ENCODE data around the gene C1S. TPM values are rescaled to one million over a fixed set of nuclear protein-coding genes. Genes with fewer than 3 reads are reported as not detected.

C1S gene
- total RNA-seq, 4 donors from 2014 or later: 55.9 to 187 (median 108) TPM

DNA sequence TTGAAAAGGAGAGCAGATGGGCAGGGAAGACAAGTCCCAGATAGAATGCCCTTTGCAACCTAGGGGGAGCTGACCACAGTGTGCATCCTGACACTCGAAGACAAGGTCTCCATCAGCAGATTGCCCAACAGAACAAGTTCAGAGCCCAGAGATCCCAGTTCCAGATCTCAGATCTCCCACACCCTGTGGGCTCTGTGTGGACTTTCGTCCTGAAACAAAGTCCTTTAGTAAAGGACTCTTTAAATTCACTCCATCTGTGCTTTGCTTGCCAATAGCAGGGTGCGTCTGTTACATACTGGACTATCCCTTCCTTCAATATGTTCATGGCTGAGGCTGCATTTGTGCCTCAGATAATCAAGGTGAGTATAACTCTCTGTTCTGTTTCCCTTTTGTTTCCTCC, 57.2 kb downstream of the C1S start:
- peak in 1 of 3 donors; percentile 44 for DNase-seq
- H3K27me3 ChIP-seq: no peaks in the 10 kb centered on the region
- H3K36me3 ChIP-seq: peaks cover 0 to 12% (median 0%) of the 10 kb centered on the region in 3 donors
- H3K4me1 ChIP-seq: peaks cover 0 to 7% (median 3%) of the 10 kb centered on the region in 4 donors
- TF ChIP-seq, protein P1, sequence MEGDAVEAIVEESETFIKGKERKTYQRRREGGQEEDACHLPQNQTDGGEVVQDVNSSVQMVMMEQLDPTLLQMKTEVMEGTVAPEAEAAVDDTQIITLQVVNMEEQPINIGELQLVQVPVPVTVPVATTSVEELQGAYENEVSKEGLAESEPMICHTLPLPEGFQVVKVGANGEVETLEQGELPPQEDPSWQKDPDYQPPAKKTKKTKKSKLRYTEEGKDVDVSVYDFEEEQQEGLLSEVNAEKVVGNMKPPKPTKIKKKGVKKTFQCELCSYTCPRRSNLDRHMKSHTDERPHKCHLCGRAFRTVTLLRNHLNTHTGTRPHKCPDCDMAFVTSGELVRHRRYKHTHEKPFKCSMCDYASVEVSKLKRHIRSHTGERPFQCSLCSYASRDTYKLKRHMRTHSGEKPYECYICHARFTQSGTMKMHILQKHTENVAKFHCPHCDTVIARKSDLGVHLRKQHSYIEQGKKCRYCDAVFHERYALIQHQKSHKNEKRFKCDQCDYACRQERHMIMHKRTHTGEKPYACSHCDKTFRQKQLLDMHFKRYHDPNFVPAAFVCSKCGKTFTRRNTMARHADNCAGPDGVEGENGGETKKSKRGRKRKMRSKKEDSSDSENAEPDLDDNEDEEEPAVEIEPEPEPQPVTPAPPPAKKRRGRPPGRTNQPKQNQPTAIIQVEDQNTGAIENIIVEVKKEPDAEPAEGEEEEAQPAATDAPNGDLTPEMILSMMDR (IDR thresholded peaks at IDR 0.05): no peak
- peak in 1 of 2 donors; percentile 25 for TF ChIP-seq POLR2A (IDR thresholded peaks at IDR 0.05)
- no peaks in the 10 kb centered on the region for H3K9me3 ChIP-seq
- H3K27ac ChIP-seq: peak overlapping the region in 2 of 4 donors; percentile 16 to 45
- H3K4me3 ChIP-seq: no peak overlapping the region

- DNase-seq: peak in 1 of 3 donors; percentile 29
- H3K27me3 ChIP-seq: no peaks in the 10 kb centered on the region
- peaks cover 0 to 10% (median 0%) of the 10 kb centered on the region in 4 donors for H3K4me1 ChIP-seq
- no peak overlapping the region for H3K4me3 ChIP-seq
- H3K27ac ChIP-seq: no peak overlapping the region
- H3K9me3 ChIP-seq: no peaks in the 10 kb centered on the region
- peaks cover 0 to 12% (median 0%) of the 10 kb centered on the region in 3 donors for H3K36me3 ChIP-seq
- no peak for TF ChIP-seq POLR2A (IDR thresholded peaks at IDR 0.05)
- TF ChIP-seq, protein P1 (IDR thresholded peaks at IDR 0.05): no peak
These were observed 58.4 kb downstream of the C1S start for GRCh38 chr12:7118881-7119280.

- peaks cover 0 to 8% (median 0%) of the 10 kb centered on the region in 3 donors for H3K36me3 ChIP-seq
- peaks cover 0 to 10% (median 0%) of the 10 kb centered on the region in 4 donors for H3K4me1 ChIP-seq
- no peaks in the 10 kb centered on the region for H3K27me3 ChIP-seq
- no peak overlapping the region for H3K27ac ChIP-seq
- no peak for TF ChIP-seq POLR2A (IDR thresholded peaks at IDR 0.05)
- TF ChIP-seq, protein P1 (IDR thresholded peaks at IDR 0.05): no peak
- H3K9me3 ChIP-seq: no peaks in the 10 kb centered on the region
- DNase-seq: no peak
- no peak overlapping the region for H3K4me3 ChIP-seq
These were observed 59.6 kb downstream of the C1S start for GRCh38 chr12:7120166-7120565.

Small RNA genes lying within 50 kb of the gene (small RNA-seq; reads per million reads assigned to genes)
- gene AC006512.1 (0 reads per million in 2 donors), gene RNU6-485P (0 reads per million in 2 donors)

Other genes with a start within 250 kb of the C1S start
- gene GPR162, start 238.9 kb upstream of the C1S start, total RNA-seq: 10 to 100 TPM in 1 of 4 donors, 1 to 10 TPM in 2, not detected in 1; 2.5 to 11.6 (median 4.1) TPM
- gene P3H3, start 232.3 kb upstream of the C1S start, total RNA-seq: 10 to 100 TPM in 2 of 4 donors, 1 to 10 TPM in 2; 3.7 to 40.4 (median 8.7) TPM
- gene GNB3, start 219.8 kb upstream of the C1S start, total RNA-seq: 1 to 10 TPM in 1 of 4 donors, under 1 TPM in 2, not detected in 1; 0.85 to 6.6 (median 0.94) TPM
- gene CDCA3, start 209.4 kb upstream of the C1S start, total RNA-seq: 10 to 100 TPM; 44.2 to 51.2 (median 46.3) TPM
- 10 to 100 TPM; 41.0 to 94.1 (median 47.1) TPM for gene USP5, start 208.6 kb upstream of the C1S start, total RNA-seq
- gene TPI1, start 193.2 kb upstream of the C1S start, total RNA-seq: 1,000 to 10,000 TPM in 1 of 4 donors, 100 to 1,000 TPM in 3; 591 to 1,061 (median 658) TPM
- gene SPSB2, start 187.4 kb upstream of the C1S start, total RNA-seq: 10 to 100 TPM in 2 of 4 donors, 1 to 10 TPM in 2; 4.1 to 12.3 (median 9.9) TPM
- 10 to 100 TPM in 1 of 4 donors, 1 to 10 TPM in 2, not detected in 1; 1.7 to 35.5 (median 3.0) TPM for gene LRRC23, start 155.9 kb upstream of the C1S start, total RNA-seq
- 10 to 100 TPM in 2 of 4 donors, 1 to 10 TPM in 2; 4.6 to 11.7 (median 8.8) TPM for gene ENO2, start 146.1 kb upstream of the C1S start, total RNA-seq
- gene ATN1, start 132.8 kb upstream of the C1S start, total RNA-seq: 100 to 1,000 TPM in 3 of 4 donors, 10 to 100 TPM in 1; 77.6 to 337 (median 125) TPM
- gene RNU7-1, start 116.9 kb upstream of the C1S start, total RNA-seq: not detected
- 100 to 1,000 TPM; 146 to 339 (median 156) TPM for gene C12orf57, start 116.7 kb upstream of the C1S start, total RNA-seq
- 100 to 1,000 TPM in 1 of 4 donors, 10 to 100 TPM in 3; 41.6 to 183 (median 44.4) TPM for gene PTPN6, start 109.4 kb upstream of the C1S start, total RNA-seq
- 100 to 1,000 TPM; 162 to 219 (median 174) TPM for gene PHB2, start 90.1 kb upstream of the C1S start, total RNA-seq
- gene EMG1, start 89.8 kb upstream of the C1S start, total RNA-seq: 10 to 100 TPM in 3 of 4 donors, 1 to 10 TPM in 1; 9.1 to 24.8 (median 18.3) TPM
- 100 to 1,000 TPM in 3 of 4 donors, 10 to 100 TPM in 1; 18.2 to 230 (median 179) TPM for gene LPCAT3, start 42.2 kb upstream of the C1S start, total RNA-seq
- 100 to 1,000 TPM in 3 of 4 donors, 10 to 100 TPM in 1; 27.5 to 151 (median 125) TPM for gene C1R, start 31.7 kb downstream of the C1S start, total RNA-seq
- gene C1RL, start 48.5 kb downstream of the C1S start, total RNA-seq: 10 to 100 TPM; 44.6 to 87.7 (median 51.5) TPM
- 10 to 100 TPM in 1 of 4 donors, 1 to 10 TPM in 2, not detected in 1; 3.7 to 64.4 (median 4.3) TPM for gene RBP5, start 68.2 kb downstream of the C1S start, total RNA-seq
- 100 to 1,000 TPM in 1 of 4 donors, 10 to 100 TPM in 3; 35.0 to 120 (median 57.3) TPM for gene CLSTN3, start 69.7 kb downstream of the C1S start, total RNA-seq
- 10 to 100 TPM; 26.1 to 47.0 (median 37.7) TPM for gene PEX5, start 129.0 kb downstream of the C1S start, total RNA-seq
- not detected for gene ACSM4, start 243.4 kb downstream of the C1S start, total RNA-seq